GM12801 (cell line): ENCODE data around the gene LGR6.

Experiments used
- TF ChIP-seq, protein P1 (sequence below): IDR thresholded peaks from one replicate; pipeline ENCODE4 v1.5.1; 2011; ENCODE audit warnings: control low read depth; ENCODE audit not compliant: insufficient read length; ENCODE audit errors: extremely low read depth

The LGR6 gene

DNA sequence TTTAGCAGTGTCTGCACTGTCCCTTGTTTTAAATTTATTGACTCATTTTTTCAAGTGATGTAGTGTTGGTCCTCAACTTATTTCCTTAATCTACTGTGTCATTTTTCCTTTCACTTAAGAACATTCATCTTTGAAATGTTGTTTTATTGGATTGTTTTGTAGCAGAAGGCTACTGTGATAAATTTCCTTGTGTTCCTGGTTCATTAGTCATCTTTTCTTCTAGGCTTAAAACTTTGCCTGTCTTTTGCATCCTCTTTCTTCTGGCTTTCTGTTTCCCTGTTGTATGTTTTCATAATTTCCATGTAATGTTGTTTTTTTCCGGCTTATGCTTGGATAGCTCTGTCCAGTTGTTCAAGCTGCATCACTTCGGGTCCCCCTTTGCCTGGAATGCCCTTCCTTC lies 86.2 kb downstream of the LGR6 start:
- TF ChIP-seq, protein P1, sequence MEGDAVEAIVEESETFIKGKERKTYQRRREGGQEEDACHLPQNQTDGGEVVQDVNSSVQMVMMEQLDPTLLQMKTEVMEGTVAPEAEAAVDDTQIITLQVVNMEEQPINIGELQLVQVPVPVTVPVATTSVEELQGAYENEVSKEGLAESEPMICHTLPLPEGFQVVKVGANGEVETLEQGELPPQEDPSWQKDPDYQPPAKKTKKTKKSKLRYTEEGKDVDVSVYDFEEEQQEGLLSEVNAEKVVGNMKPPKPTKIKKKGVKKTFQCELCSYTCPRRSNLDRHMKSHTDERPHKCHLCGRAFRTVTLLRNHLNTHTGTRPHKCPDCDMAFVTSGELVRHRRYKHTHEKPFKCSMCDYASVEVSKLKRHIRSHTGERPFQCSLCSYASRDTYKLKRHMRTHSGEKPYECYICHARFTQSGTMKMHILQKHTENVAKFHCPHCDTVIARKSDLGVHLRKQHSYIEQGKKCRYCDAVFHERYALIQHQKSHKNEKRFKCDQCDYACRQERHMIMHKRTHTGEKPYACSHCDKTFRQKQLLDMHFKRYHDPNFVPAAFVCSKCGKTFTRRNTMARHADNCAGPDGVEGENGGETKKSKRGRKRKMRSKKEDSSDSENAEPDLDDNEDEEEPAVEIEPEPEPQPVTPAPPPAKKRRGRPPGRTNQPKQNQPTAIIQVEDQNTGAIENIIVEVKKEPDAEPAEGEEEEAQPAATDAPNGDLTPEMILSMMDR, result no peak

DNA sequence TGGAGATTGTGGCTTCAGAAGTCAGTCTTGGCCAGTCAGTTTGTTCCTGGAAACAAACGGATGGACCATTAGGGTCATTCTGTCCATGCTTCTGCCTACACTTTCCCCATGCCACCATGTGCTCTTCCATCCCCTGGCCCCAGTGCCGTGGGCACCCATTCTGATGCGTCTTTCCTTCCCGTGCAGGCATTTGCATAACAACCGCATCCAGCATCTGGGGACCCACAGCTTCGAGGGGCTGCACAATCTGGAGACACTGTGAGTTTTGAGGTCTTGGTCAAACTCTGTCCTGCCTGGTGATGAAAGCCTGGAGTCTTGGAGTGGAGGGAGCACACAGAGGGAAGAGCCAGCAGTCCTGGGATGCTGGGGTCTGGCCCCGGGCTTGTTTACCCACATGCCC lies 87.0 kb downstream of the LGR6 start:
- TF ChIP-seq, protein P1, result no peak

DNA sequence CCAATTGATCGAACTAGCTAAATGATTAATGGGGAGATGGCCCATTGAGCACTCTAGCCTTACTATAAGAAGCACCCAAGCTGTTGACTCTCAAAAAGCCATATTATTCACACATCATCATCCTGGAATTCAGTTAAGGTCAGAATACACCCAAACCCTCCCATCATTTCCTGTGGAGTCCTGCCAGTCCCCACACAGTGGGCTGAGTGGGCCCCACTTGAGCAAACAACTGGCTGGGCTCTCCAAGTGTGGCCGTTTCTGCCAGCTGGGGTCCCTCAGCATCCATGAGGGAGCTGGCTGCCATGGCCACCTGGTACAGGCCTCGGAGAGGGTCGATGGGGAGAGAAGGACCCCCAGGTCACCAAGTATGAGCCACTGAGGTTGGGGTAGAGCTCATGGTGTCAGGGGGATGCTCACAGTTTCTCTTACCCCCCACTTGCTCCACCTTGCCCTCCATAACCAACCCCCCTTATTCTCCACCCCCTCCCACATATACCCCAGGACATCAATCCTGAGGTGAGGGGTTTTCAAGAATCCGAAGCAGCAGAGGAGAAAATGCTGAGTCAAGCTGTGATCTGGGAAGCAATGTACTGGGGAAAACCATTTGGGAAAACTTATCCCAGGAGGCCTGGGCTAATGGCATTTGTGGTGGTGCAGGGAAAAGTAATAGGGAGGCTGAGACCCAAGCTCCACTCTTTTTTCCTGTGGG lies 87.9 kb downstream of the LGR6 start:
- TF ChIP-seq, protein P1, result no peak

DNA sequence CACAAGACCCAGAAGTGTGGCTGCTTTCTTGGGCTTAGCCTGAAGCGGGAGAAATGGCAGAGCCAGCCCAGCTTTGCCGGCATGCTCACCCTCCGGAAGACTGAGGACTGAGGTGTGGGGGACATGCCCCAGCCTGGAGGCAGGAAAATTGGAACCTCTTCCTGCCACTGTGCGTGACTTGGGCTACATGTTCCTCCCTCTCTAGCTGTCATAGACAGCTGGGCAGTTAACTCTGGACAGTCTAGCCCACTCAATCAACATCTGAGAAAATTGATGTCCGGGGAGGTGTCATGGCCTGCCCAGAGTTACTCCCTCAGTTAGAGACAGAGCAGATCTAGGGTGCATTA lies 88.4 kb downstream of the LGR6 start:
- TF ChIP-seq, protein P1, result no peak

DNA sequence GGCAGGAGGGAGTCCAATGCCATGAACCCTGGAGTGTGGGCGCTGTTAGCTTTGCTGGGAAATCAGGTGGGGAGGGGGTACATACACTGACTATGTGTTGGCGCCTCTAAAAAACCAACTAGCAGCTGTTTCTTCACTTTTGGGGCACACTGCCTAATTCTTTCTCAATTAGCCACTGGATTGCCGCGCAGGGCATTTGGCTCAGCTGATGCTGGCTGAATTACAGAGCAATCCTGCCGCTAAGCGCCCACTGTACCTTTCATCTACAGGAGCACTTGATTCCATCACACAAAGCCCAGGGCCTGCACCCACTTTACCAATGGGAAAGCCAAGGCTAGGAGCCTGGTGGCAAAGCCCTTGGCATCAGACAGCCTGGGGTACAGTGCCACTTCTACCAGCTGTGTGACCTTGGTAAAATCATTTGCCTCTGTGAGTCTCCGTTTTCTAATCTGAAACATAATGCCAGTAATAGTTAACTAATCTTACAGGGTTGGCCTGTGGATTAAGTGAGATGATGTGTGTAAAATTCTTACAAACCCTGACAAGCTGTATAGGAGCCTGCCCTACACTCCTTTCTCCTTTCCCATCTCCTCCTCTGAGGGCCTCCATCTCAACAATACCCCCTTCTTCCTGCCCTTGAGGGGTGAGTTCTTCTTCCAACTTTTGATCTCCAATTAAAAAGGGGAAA lies 89.1 kb downstream of the LGR6 start:
- TF ChIP-seq, protein P1, result no peak

DNA sequence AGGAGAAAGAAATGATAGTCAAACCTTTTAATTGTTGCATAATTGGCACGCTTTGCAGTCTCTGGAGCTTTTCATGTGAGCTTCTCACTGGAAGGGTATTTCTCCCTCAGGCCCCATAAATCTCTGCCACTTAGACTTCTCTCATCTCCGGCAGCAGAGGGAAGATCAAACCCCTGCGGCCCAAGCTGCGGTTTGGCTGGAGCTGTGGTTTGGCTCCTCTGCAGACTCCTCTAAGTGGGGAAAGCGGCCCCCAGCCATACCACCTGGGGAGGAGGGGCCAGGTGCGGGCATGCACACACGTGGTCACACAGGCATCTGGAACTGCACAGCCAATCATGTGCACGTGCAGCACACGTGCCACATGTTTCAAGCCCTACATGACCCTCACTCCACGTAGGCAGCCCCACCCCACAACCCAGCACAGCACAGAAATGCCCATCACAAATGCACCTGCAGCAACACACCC lies 89.8 kb downstream of the LGR6 start:
- TF ChIP-seq, protein P1, result no peak

DNA sequence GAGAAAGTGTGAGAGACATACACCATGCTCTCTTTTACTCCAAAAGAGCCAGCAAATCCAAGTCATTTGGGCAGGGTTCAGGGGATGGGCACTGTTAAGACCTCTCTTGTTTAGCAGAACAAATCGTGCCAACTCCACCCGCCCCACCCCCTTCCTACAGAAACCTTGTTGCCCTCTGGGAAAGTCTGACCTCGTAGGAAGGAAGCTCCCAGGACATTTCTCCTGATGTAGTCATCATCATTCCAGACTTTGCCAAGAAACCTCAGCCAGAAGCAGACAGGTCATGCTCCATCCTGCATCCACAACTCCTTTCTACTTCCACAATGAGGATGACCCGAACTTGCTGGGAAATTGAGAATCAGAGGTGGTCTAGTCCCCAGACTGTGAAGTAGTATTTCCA lies 90.4 kb downstream of the LGR6 start:
- TF ChIP-seq, protein P1, result no peak
